DMS153 treated with DMSO at 0.1 percent for 48 hours (cell line): Measurements from ENCODE around the gene SH2B3.

Experiments
- DNase-seq: peaks from one replicate; lab custom pipeline; 2025; ENCODE audit not compliant: unreplicated experiment; lab: John Stamatoyannopoulos, UW

Gene SH2B3

DNA sequence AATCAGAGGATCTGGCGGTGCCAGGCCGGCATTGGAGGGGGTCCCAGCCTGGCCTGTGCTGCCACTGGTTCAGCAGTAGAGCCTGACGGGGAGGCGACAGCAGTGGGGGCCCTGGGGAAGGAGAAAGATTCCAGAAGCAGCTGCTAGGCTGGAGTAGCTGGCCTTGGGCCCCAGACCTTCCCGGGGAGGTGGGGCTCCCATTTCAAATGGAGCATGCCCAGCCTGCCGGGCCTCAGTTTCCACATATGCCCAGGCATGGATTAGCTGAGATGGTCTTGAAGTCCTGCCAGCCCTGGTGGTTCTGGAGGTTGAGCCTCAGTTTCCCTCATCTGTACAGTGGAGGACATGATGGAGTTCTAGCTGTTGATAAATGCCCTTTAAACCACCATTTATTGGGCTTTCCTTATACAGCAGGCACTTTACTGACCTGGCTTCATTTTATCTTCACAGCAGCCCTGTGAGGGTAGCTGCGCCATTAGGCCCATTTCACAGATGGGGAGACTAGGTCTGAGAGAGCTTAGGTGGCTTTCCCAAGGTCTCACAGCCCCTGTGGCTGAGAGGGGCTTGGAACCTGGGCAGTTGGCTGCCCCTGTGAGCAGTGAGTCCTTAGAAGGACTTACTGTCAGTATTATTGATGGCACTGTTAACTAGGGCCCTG lies 21.8 kb downstream of the SH2B3 start:
- no peak for DNase-seq

- no peak for DNase-seq
Measured at GRCh38 chr12:111428081-111428727, 22.5 kb downstream of the SH2B3 start.

- no peak for DNase-seq
Measured at GRCh38 chr12:111428728-111429175, 23.0 kb downstream of the SH2B3 start.

- DNase-seq: no peak
Measured at GRCh38 chr12:111429828-111430432, 24.2 kb downstream of the SH2B3 start.

DNA sequence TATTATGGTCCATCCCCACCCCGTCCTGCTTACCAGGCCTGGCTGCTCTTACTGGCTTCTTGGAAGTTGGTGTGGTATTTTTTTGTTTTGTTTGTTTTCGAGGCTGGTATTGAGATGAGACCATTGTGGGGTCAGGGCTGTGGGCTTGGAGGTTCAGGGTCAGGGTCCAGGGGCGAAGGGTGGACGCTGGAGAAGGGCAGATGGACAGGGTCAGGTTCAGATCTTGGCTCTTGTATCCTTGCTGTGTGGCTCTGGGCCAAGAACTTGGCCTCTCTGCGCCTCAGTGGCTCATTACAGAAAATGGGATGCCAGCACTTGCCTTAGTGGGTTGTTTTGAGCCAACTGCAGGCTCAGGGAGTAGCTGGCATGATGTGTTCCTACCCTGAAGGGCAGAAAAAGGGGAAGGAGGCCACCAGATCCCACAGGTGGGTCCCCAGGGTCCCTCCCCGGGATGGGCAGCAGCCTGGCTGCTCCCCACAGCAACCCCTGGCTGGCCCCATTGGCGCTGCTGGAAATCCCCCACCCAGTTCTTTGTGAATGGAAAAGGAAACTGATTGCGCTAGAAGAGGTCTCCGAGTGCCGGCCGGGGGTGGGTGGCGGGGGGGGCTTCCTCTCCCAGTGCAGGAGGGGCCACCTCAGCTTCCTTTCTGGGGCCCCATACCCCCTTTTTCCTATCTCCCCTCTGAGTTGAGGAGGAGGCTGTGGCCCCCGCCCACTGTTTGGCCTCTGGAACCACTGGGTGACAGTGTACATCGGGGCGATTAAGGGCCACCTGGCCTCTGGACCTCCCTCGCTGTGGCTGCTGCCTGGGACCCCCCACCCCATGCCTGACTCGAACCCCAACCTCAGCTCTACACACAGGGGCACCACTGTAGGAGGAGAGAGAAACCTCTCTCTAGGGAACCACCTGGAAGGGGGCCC lies 25.0 kb downstream of the SH2B3 start:
- no peak for DNase-seq

GRCh38 chr12:111431772-111432171 lies 26.0 kb downstream of the SH2B3 start:
- DNase-seq: no peak

DNA sequence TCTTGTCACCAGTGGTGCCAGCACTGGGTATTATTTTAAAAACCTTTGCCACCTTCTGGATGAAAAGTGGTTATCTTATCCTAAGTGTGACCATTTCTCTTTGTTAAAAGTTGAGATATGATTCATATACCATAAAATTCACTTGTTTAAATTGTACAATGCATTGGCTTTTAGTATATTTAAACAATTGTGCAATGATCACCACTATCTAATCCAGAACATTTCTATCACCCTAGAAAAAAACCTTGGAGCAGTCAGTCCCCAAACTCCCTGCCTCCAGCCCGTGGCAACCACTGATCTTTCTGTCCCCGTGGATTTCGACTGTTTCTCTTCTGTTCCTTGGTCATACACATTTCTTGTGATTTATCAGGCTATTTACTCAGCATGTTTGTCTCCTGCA lies 28.3 kb downstream of the SH2B3 start:
- DNase-seq: no peak

DNA sequence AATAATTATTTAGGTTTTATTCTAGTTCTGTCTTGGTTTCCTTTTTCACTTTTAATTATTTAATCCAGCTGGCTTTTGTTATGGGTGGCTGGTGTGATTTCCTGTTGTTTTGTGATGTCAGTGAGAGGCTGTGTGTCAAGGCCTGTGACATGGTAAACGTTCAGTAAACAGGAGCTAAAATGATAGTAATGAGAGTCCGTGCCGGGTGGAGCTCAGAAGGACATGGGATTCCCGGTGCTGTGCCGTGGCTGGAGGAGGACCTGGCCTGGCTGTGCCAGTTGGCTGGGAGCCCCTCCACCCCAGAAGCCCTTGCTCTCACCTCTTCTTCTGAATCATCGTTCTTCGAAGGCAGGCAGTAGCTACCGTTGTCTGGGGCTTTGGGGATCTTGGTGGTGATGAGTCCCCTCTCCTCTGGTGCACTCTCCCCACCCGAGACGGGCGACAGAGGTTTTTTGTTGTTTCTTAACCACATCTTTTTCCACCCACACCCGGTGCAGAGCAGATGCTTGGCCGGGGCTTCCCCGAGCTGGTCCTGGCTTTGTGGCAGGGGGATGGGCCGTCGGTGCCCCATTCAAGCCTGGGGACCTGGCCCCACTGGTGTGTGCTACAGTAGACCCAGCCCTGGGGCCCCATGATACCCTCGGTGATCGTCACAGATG lies 29.1 kb downstream of the SH2B3 start:
- DNase-seq: peak; percentile 44

DNA sequence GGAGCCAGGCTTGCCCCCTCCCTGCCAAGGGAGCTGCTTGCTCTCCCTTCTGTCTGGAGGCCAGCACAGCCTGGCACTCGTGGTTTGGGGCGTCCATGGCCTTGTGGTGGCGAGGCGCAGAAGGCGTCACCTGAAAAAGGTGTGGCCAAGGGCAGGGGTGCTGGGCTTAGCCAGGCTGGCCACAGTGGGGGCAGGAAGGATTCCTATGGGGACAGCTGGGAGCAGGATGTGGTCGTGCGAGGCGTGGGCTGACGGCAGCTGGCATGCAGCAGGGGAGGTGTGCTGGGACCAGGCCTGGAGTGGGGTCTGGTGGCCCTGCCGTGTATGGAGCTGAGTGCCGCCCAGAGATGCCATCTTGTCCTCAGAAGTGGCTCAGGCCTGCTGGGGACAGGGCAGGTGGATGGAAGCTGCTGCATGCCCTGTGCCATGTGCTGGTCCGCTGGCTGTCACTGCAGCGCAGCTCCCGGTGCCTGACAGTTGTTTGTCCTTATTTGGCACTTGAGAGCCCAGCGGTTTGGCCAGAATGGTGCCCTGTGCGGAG lies 30.0 kb downstream of the SH2B3 start:
- no peak for DNase-seq

DNA sequence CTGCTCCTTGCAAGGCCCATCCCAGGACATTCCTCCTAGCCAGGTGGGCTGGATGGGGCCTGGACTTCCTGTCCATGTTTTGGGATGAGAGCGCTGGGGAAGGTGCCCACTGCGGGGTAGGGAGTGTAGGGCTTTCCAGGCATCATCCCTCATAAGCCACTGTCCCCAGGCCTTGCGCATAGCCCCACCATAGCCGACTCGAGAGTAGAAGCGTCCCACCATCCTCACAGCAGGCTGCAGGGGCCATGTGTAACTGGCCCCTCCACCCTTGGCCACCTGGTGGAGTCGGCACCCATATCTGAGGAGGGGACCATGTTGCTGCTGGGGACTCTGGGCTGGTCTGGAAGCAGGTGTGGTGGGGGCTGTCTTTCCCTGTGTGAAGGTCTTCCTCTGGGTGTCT lies 30.5 kb downstream of the SH2B3 start:
- no peak for DNase-seq

- no peak for DNase-seq
Measured at GRCh38 chr12:111436811-111437210, 31.1 kb downstream of the SH2B3 start.

DNA sequence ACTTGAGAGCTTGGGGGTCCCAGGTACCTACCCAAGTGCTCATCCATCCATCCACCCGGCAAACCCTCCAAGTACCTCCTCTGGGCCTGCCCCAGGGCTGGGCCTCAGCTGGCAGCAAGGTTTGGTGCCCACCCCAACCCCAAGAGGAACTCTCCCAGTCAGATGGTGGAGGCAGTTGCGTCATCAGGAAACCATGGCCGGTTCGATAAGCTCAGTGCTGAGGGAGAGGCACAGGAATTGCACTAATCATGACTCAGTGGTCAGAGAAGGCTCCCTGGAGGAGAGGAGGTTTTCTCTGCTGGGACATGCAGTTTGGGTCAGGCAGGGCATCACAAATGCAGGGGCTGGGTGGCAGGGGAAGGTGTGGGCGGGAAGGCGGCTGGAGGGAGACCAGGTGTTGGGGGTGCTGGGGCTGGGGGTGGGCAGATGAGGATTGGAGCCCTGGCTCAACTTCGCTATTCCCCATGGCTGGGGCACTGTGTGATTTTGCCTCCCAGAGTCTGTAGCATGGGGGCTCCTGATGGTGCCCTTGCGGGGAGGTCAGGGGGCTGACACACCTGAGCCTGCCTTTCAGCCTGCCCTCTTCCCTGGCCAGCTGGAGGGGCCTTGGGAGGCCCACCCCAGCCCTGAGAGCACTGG lies 32.2 kb downstream of the SH2B3 start:
- DNase-seq: no peak

GRCh38 chr12:111438481-111438880 lies 32.8 kb downstream of the SH2B3 start:
- DNase-seq: no peak

- DNase-seq: no peak
Measured at GRCh38 chr12:111439657-111440151, 34.0 kb downstream of the SH2B3 start.

- DNase-seq: no peak
Measured at GRCh38 chr12:111440152-111440551, 34.4 kb downstream of the SH2B3 start.

- DNase-seq: no peak
Measured at GRCh38 chr12:111440631-111441030, 34.9 kb downstream of the SH2B3 start.

DNA sequence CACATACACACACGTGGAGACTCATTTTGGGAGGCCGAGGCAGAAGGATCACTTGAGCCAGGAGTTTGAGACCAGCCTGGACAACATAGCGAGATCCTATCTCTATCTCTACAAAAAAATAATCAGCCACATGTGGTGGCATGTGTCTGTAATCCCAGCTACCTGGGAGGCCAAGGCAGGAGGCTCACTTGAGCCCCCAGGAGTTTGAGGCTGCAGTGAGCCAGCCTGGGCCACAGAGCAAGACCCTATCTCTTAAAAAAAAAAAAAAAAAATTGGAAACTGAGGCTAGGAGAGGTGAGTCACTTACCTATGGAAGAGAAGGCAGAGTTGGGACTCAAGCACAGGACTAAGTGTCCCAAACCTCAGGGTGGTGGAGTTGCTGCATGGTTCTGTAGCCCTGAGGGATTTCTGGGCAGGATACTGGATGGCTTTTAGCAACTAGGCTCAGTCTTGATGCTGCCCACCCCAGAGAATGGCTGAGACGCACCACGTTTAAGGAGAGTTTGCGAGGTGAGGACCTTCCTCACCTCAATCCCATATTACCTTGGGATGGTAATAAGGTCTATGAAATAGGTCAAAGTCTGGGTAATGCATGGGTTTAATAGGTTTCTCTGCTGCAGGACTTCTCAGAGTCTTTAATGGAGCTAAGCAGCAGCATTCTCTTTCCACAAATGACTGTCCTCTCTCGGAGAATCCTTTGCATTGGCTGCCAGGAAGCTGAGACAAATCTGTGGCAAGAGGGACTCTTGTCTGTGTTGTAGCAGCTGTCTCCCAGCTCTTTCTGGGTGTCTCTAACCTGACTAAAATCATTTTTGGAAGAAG lies 35.6 kb downstream of the SH2B3 start:
- DNase-seq: no peak

- no peak for DNase-seq
Measured at GRCh38 chr12:111442301-111443045, 36.8 kb downstream of the SH2B3 start.
